Measurements from ENCODE around the gene MCHR2. TPM values are rescaled to one million over a fixed set of nuclear protein-coding genes. Genes with fewer than 3 reads are reported as not detected.

MCHR2 gene
- total and polyA plus RNA-seq, 4 donors = not detected

DNA sequence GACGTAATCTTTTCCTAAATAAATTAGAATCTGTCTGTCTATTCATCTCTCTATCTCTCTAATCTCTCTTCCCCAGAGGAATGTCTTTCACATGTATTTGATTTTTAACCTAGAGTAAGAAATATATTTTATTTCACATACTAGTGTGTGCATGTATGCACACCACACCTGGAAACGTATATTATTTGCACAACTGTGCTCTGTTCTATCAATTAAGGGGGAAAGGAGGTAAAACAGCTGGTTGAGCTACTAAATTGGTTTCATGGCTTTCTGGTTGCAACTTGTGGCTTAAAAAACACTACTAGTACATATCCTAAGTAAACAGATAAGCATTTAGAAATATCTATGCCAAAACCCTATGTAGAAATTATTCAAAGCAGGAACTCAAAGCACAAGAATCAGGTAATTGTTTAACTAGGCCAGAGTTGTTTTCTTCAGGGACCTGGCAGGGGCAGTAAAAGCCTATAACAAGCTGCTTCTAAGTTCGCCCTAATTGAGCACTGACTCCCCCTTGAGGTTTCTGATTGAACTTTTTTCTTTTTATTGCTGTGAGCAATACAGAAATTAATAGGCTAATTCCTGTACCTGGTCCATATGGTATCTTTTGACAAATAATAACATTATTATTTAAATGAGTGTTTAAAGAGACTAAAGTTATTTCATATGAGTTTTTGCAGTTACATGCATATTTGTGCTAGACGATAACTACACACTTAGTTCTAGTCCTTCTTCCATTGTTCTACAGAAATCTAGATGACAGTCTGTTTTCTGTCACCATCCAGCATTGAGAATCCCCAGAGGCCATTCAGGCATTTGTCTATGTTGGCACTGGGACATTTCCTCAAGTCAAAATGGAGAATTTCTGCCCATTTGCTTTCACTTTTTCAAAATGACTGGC, 88.6 kb downstream of the MCHR2 start:
- Histone ChIP-seq H3K9me3 (ENCODE audit: control insufficient read depth in 4 of 4, low read length in 3 of 4) (no peaks in the 10 kb centered on the region), H3K36me3 (ENCODE audit: control insufficient read depth in 4 of 4, insufficient read depth in 3 of 4, low read depth in 1 of 4, low read length in 3 of 4) (no peaks in the 10 kb centered on the region), H3K4me3 (ENCODE audit: low read depth in 1 of 3, low read length in 3 of 3) (no peak overlapping the region), H3K9ac (ENCODE audit: low read depth in 1 of 2, low read length in 2 of 2) (no peak overlapping the region), H3K27ac (ENCODE audit: low read depth in 1 of 2, low read length in 2 of 2) (no peak overlapping the region), H3K27me3 (ENCODE audit: control insufficient read depth in 4 of 4, insufficient read depth in 4 of 4, low read length in 3 of 4) (no peaks in the 10 kb centered on the region), H3K4me1 (ENCODE audit: control insufficient read depth in 4 of 4, insufficient read depth in 4 of 4, low read length in 3 of 4) (no peaks in the 10 kb centered on the region)
- peak; percentile 44 to 63 for TF ChIP-seq RAD21 (IDR thresholded peaks at IDR 0.05)
- TF ChIP-seq, protein P1, sequence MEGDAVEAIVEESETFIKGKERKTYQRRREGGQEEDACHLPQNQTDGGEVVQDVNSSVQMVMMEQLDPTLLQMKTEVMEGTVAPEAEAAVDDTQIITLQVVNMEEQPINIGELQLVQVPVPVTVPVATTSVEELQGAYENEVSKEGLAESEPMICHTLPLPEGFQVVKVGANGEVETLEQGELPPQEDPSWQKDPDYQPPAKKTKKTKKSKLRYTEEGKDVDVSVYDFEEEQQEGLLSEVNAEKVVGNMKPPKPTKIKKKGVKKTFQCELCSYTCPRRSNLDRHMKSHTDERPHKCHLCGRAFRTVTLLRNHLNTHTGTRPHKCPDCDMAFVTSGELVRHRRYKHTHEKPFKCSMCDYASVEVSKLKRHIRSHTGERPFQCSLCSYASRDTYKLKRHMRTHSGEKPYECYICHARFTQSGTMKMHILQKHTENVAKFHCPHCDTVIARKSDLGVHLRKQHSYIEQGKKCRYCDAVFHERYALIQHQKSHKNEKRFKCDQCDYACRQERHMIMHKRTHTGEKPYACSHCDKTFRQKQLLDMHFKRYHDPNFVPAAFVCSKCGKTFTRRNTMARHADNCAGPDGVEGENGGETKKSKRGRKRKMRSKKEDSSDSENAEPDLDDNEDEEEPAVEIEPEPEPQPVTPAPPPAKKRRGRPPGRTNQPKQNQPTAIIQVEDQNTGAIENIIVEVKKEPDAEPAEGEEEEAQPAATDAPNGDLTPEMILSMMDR (IDR thresholded peaks at IDR 0.05; ENCODE audit: low read depth, low read length, missing input control) = peak; percentile 43
- TF ChIP-seq, protein P2, sequence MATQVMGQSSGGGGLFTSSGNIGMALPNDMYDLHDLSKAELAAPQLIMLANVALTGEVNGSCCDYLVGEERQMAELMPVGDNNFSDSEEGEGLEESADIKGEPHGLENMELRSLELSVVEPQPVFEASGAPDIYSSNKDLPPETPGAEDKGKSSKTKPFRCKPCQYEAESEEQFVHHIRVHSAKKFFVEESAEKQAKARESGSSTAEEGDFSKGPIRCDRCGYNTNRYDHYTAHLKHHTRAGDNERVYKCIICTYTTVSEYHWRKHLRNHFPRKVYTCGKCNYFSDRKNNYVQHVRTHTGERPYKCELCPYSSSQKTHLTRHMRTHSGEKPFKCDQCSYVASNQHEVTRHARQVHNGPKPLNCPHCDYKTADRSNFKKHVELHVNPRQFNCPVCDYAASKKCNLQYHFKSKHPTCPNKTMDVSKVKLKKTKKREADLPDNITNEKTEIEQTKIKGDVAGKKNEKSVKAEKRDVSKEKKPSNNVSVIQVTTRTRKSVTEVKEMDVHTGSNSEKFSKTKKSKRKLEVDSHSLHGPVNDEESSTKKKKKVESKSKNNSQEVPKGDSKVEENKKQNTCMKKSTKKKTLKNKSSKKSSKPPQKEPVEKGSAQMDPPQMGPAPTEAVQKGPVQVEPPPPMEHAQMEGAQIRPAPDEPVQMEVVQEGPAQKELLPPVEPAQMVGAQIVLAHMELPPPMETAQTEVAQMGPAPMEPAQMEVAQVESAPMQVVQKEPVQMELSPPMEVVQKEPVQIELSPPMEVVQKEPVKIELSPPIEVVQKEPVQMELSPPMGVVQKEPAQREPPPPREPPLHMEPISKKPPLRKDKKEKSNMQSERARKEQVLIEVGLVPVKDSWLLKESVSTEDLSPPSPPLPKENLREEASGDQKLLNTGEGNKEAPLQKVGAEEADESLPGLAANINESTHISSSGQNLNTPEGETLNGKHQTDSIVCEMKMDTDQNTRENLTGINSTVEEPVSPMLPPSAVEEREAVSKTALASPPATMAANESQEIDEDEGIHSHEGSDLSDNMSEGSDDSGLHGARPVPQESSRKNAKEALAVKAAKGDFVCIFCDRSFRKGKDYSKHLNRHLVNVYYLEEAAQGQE (IDR thresholded peaks at IDR 0.05) = no peak
- 48% methylated on average over 4 of the region's 4 CpGs for WGBS
- no peak for DNase-seq (ENCODE audit: low spot score)

GRCh38 chr6:99901596-99902384, 92.2 kb downstream of the MCHR2 start:
- Histone ChIP-seq H3K4me3 (ENCODE audit: low read depth in 1 of 3, low read length in 3 of 3) (no peak overlapping the region), H3K27me3 (ENCODE audit: control insufficient read depth in 4 of 4, insufficient read depth in 4 of 4, low read length in 3 of 4) (no peaks in the 10 kb centered on the region), H3K27ac (ENCODE audit: low read depth in 1 of 2, low read length in 2 of 2) (no peak overlapping the region), H3K36me3 (ENCODE audit: control insufficient read depth in 4 of 4, insufficient read depth in 3 of 4, low read depth in 1 of 4, low read length in 3 of 4) (no peaks in the 10 kb centered on the region), H3K9me3 (ENCODE audit: control insufficient read depth in 4 of 4, low read length in 3 of 4) (no peaks in the 10 kb centered on the region), H3K4me1 (ENCODE audit: control insufficient read depth in 4 of 4, insufficient read depth in 4 of 4, low read length in 3 of 4) (no peaks in the 10 kb centered on the region), H3K9ac (ENCODE audit: low read depth in 1 of 2, low read length in 2 of 2) (no peak overlapping the region)
- DNase-seq (ENCODE audit: low spot score) = no peak
- 58% methylated on average over 6 of the region's 6 CpGs for WGBS
- TF ChIP-seq, protein P2 (IDR thresholded peaks at IDR 0.05) = no peak
- TF ChIP-seq JUND (IDR thresholded peaks at IDR 0.05) (no peak), RXRA (IDR thresholded peaks at IDR 0.05) (no peak), EGR1 (IDR thresholded peaks at IDR 0.05; ENCODE audit: low read depth in 2 of 2) (no peak), ZBTB33 (IDR thresholded peaks at IDR 0.05) (no peak), FOXA2 (IDR thresholded peaks at IDR 0.05) (no peak), SP1 (IDR thresholded peaks at IDR 0.05) (no peak), GABPA (IDR thresholded peaks at IDR 0.05 in 1 of 2, conservative IDR thresholded peaks at IDR 0.05 in 1 of 2) (no peak), YY1 (IDR thresholded peaks at IDR 0.05) (no peak), TAF1 (conservative IDR thresholded peaks at IDR 0.05) (no peak)
- TF ChIP-seq, protein P3, sequence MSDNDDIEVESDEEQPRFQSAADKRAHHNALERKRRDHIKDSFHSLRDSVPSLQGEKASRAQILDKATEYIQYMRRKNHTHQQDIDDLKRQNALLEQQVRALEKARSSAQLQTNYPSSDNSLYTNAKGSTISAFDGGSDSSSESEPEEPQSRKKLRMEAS (IDR thresholded peaks at IDR 0.05) = no peak
- TF ChIP-seq, protein P4, sequence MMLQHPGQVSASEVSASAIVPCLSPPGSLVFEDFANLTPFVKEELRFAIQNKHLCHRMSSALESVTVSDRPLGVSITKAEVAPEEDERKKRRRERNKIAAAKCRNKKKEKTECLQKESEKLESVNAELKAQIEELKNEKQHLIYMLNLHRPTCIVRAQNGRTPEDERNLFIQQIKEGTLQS (IDR thresholded peaks at IDR 0.05) = no peak
- TF ChIP-seq, protein P1 (IDR thresholded peaks at IDR 0.05; ENCODE audit: low read depth, low read length, missing input control) = no peak
